SK-N-SH (cell line): Measurements from ENCODE around the gene MRGPRD. TPM values are rescaled to one million over a fixed set of nuclear protein-coding genes. Genes with fewer than 3 reads are reported as not detected.

ENCODE experiments used
- CTCF ChIA-PET: fragments of 300-600, 350-600 bp; formaldehyde crosslinking; extraction: SDS; loops from one replicate; lab custom pipeline; 2021; lab: Yijun Ruan, JAX
- POLR2A ChIA-PET: fragments of 350-600 bp; sonication (Branson Sonifier 250); formaldehyde crosslinking; extraction: SDS; loops from one replicate; lab custom pipeline; 2020; ENCODE audit warnings: antibody characterized with exemption, inconsistent platforms; lab: Yijun Ruan, JAX
- DNase-seq: peaks from one replicate; pipeline ENCODE4 v3.0.0; 2012
- H2AFZ ChIP-seq: fragments of 200-600 bp; sonication (generic); 2 replicates; pipeline ENCODE4 v1.8.1; 2016; ENCODE audit warnings: antibody characterized with exemption, mild to moderate bottlenecking, low read depth
- H3F3A ChIP-seq: fragments of 200-600 bp; sonication (generic); replicated peaks from 2 replicates; pipeline ENCODE3; 2016; ENCODE audit warnings: antibody characterized with exemption, mild to moderate bottlenecking; ENCODE audit not compliant: insufficient read depth
- H3K27ac ChIP-seq, 2 experiments: fragments of 200-500 bp in 1 of 2; fragments of 200-600 bp in 1 of 2; sonication (Bioruptor generic) in 1 of 2; sonication (generic), shearing (Covaris generic) in 1 of 2; 2 replicates each; pipeline versions ENCODE4 v1.5.1 to v1.6.1; 2014 to 2016; ENCODE audit warnings: low read depth in 2 of 2, inconsistent platforms in 1 of 2, low read length in 1 of 2, mild to moderate bottlenecking in 1 of 2, mixed read lengths in 1 of 2
- H3K27me3 ChIP-seq: fragments of 200-600 bp; sonication (generic), shearing (Covaris generic); 2 replicates; pipeline ENCODE4 v1.6.1; 2016; ENCODE audit warnings: mixed run types; ENCODE audit not compliant: insufficient read depth
- H3K36me3 ChIP-seq, 2 experiments: fragments of 200-500 bp in 1 of 2; fragments of 200-600 bp in 1 of 2; sonication (Bioruptor generic) in 1 of 2; sonication (generic) in 1 of 2; replicated peaks in 1 of 2; 2 replicates each; pipeline versions ENCODE3 to v1.5.1; 2014 to 2016; ENCODE audit warnings: low read length in 1 of 2, mild to moderate bottlenecking in 1 of 2; ENCODE audit not compliant: insufficient read depth in 2 of 2, control insufficient read depth in 1 of 2
- H3K4me1 ChIP-seq, 2 experiments: fragments of 200-500 bp in 1 of 2; fragments of 200-600 bp in 1 of 2; sonication (Bioruptor generic) in 1 of 2; sonication (generic), shearing (Covaris generic) in 1 of 2; 2 replicates each; pipeline versions ENCODE4 v1.5.1 to v1.6.1; 2014 to 2016; ENCODE audit warnings: low read depth in 1 of 2, low read length in 1 of 2, mixed run types in 1 of 2; ENCODE audit not compliant: insufficient read depth in 2 of 2, control insufficient read depth in 1 of 2
- H3K4me2 ChIP-seq: fragments of 200-600 bp; sonication (generic), shearing (Covaris generic); 2 replicates; pipeline ENCODE4 v1.6.1; 2017; ENCODE audit warnings: mixed run types
- H3K4me3 ChIP-seq, 2 experiments: fragments of 200-500 bp in 1 of 2; fragments of 200-600 bp in 1 of 2; sonication (Bioruptor generic) in 1 of 2; sonication (generic), shearing (Covaris generic) in 1 of 2; 2 replicates each; pipeline versions ENCODE4 v1.5.1 to v1.8.1; 2014 to 2016; ENCODE audit warnings: low read depth in 2 of 2, inconsistent platforms in 1 of 2, low read length in 1 of 2, mild to moderate bottlenecking in 1 of 2, mixed read lengths in 1 of 2, moderate library complexity in 1 of 2
- H3K79me2 ChIP-seq: fragments of 200-600 bp; sonication (generic); 2 replicates; pipeline ENCODE4 v1.8.1; 2017; ENCODE audit warnings: mild to moderate bottlenecking; ENCODE audit not compliant: insufficient read depth
- H3K9ac ChIP-seq: fragments of 200-600 bp; sonication (generic); 2 replicates; pipeline ENCODE4 v1.6.1; 2017; ENCODE audit warnings: mixed run types
- H3K9me2 ChIP-seq: fragments of 200-600 bp; sonication (generic); 2 replicates; pipeline ENCODE4 v1.6.1; 2017; ENCODE audit warnings: mixed run types
- H3K9me3 ChIP-seq: fragments of 200-600 bp; sonication (generic); 2 replicates; pipeline ENCODE4 v1.6.1; 2017; ENCODE audit warnings: mixed run types, mild to moderate bottlenecking, moderate library complexity
- H4K20me1 ChIP-seq: fragments of 200-600 bp; sonication (generic); 2 replicates; pipeline ENCODE4 v1.6.1; 2017; ENCODE audit warnings: mild to moderate bottlenecking, mixed run types; ENCODE audit not compliant: insufficient read depth
- ELF1 ChIP-seq: IDR thresholded peaks from 2 replicates; pipeline ENCODE4 v1.4.0; 2012
- EZH2phosphoT487 ChIP-seq: fragments of 200-600 bp; sonication (generic); IDR thresholded peaks from 2 replicates; pipeline ENCODE4 v1.6.1; 2017; ENCODE audit warnings: low read depth, mixed run types, mild to moderate bottlenecking, antibody characterized with exemption, moderate library complexity, borderline replicate concordance
- FOXJ3 ChIP-seq: sonication (generic); formaldehyde crosslinking; IDR thresholded peaks from 2 replicates; pipeline ENCODE4 v1.5.1; 2020; ENCODE audit warnings: mild to moderate bottlenecking, missing genetic modification reagents
- GABPA ChIP-seq: IDR thresholded peaks from 2 replicates; pipeline ENCODE4 v1.4.0; 2012; ENCODE audit warnings: low read depth, mild to moderate bottlenecking
- JUND ChIP-seq: IDR thresholded peaks from 2 replicates; pipeline ENCODE4 v1.4.0; 2012
- MEF2A ChIP-seq: IDR thresholded peaks from 2 replicates; pipeline ENCODE4 v1.4.0; 2012; ENCODE audit warnings: low read depth, borderline replicate concordance
- NRF1 ChIP-seq: IDR thresholded peaks from 2 replicates; pipeline ENCODE4 v1.6.1; 2012; ENCODE audit warnings: low read depth, mild to moderate bottlenecking, low read length
- RAD21 ChIP-seq: IDR thresholded peaks from 2 replicates; pipeline ENCODE4 v1.6.1; 2012; ENCODE audit warnings: mild to moderate bottlenecking, low read length
- RFX5 ChIP-seq: IDR thresholded peaks from 2 replicates; pipeline ENCODE4 v1.6.1; 2012; ENCODE audit warnings: mild to moderate bottlenecking, improper control_type of control experiment, low read length
- SMC3 ChIP-seq: IDR thresholded peaks from 2 replicates; pipeline ENCODE4 v1.6.1; 2012; ENCODE audit warnings: low read depth, low read length, improper control_type of control experiment
- TCF12 ChIP-seq: IDR thresholded peaks from 2 replicates; pipeline ENCODE4 v1.4.0; 2012
- WGBS: methylation state at CpG from one replicate; pipeline ENCODE4 v1.1.6; 2017; ENCODE audit warnings: low lambda C conversion rate; 5-methylcytosine and 5-hydroxymethylcytosine counted together
- polyA plus RNA-seq, 3 experiments: library from polyadenylated mRNA; depleted of rRNA; stranded (reverse); fragments of >200 nt; gene quantifications; 2 replicates each; pipeline ENCODE4 v1.2.3, GENCODE V29; 2012
- TF ChIP-seq, protein P1 (sequence below): IDR thresholded peaks from 2 replicates; pipeline ENCODE4 v1.6.1; 2012; ENCODE audit warnings: mild to moderate bottlenecking, low read depth, low read length, moderate library complexity
- TF ChIP-seq, protein P2 (sequence below): IDR thresholded peaks from 2 replicates; pipeline ENCODE4; 2012
- TF ChIP-seq, protein P3 (sequence below): fragments of 150-350 bp; IDR thresholded peaks from 2 replicates; pipeline ENCODE4 v1.6.1; 2017; ENCODE audit warnings: antibody characterized with exemption, low read length, low read depth, borderline replicate concordance
- TF ChIP-seq, protein P4 (sequence below): IDR thresholded peaks from 2 replicates; pipeline ENCODE4 v1.4.0; 2012; ENCODE audit warnings: low read depth, borderline replicate concordance

The MRGPRD gene
- polyA plus RNA-seq, 1 of the 3 experiments (the other 2 are of a cell fraction), result not detected

DNA sequence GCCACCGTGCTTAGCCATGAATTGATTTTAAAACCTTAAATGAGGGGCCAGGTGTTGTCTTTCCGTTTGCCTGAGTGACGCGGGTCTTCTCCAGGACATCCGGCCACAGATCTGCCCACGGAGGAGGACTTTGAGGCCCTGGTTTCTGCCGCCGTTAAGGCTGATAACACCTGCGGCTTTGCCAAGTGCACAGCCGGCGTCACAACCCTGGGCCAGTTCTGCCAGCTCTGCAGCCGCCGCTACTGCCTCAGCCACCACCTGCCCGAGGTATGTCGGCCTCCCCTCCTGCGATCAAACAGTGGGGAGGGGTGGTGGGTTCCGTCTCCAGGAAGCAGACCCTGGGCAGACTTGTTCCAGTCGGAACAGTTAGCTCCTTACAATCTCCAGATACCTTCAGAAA lies 42.7 kb downstream of the MRGPRD start:
- Histone ChIP-seq H3K9ac (no peak overlapping the region), H3K9me2 (no peaks in the 10 kb centered on the region), H4K20me1 (no peaks in the 10 kb centered on the region), H3K79me2 (no peaks in the 10 kb centered on the region), H2AFZ (no peak overlapping the region), H3K9me3 (no peaks in the 10 kb centered on the region), H3K36me3 (peaks cover 0 to 53% of the 10 kb centered on the region in 2 experiments), H3K27ac (no peak overlapping the region), H3K4me3 (no peak overlapping the region), H3F3A (no peaks in the 10 kb centered on the region), H3K4me2 (no peak overlapping the region), H3K4me1 (no peaks in the 10 kb centered on the region), H3K27me3 (no peaks in the 10 kb centered on the region)
- TF ChIP-seq FOXJ3 (CRISPR knock-in tag) (no peak), SMC3 (no peak), ELF1 (no peak), NRF1 (no peak), RFX5 (no peak), TCF12 (no peak), GABPA (no peak), EZH2phosphoT487 (no peak), MEF2A (no peak), RAD21 (no peak), JUND (no peak)
- TF ChIP-seq, protein P1, sequence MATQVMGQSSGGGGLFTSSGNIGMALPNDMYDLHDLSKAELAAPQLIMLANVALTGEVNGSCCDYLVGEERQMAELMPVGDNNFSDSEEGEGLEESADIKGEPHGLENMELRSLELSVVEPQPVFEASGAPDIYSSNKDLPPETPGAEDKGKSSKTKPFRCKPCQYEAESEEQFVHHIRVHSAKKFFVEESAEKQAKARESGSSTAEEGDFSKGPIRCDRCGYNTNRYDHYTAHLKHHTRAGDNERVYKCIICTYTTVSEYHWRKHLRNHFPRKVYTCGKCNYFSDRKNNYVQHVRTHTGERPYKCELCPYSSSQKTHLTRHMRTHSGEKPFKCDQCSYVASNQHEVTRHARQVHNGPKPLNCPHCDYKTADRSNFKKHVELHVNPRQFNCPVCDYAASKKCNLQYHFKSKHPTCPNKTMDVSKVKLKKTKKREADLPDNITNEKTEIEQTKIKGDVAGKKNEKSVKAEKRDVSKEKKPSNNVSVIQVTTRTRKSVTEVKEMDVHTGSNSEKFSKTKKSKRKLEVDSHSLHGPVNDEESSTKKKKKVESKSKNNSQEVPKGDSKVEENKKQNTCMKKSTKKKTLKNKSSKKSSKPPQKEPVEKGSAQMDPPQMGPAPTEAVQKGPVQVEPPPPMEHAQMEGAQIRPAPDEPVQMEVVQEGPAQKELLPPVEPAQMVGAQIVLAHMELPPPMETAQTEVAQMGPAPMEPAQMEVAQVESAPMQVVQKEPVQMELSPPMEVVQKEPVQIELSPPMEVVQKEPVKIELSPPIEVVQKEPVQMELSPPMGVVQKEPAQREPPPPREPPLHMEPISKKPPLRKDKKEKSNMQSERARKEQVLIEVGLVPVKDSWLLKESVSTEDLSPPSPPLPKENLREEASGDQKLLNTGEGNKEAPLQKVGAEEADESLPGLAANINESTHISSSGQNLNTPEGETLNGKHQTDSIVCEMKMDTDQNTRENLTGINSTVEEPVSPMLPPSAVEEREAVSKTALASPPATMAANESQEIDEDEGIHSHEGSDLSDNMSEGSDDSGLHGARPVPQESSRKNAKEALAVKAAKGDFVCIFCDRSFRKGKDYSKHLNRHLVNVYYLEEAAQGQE, result no peak
- TF ChIP-seq, protein P2, sequence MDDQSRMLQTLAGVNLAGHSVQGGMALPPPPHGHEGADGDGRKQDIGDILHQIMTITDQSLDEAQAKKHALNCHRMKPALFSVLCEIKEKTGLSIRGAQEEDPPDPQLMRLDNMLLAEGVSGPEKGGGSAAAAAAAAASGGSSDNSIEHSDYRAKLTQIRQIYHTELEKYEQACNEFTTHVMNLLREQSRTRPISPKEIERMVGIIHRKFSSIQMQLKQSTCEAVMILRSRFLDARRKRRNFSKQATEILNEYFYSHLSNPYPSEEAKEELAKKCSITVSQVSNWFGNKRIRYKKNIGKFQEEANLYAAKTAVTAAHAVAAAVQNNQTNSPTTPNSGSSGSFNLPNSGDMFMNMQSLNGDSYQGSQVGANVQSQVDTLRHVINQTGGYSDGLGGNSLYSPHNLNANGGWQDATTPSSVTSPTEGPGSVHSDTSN, result no peak
- TF ChIP-seq, protein P3, sequence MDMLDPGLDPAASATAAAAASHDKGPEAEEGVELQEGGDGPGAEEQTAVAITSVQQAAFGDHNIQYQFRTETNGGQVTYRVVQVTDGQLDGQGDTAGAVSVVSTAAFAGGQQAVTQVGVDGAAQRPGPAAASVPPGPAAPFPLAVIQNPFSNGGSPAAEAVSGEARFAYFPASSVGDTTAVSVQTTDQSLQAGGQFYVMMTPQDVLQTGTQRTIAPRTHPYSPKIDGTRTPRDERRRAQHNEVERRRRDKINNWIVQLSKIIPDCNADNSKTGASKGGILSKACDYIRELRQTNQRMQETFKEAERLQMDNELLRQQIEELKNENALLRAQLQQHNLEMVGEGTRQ, result no peak
- TF ChIP-seq, protein P4, sequence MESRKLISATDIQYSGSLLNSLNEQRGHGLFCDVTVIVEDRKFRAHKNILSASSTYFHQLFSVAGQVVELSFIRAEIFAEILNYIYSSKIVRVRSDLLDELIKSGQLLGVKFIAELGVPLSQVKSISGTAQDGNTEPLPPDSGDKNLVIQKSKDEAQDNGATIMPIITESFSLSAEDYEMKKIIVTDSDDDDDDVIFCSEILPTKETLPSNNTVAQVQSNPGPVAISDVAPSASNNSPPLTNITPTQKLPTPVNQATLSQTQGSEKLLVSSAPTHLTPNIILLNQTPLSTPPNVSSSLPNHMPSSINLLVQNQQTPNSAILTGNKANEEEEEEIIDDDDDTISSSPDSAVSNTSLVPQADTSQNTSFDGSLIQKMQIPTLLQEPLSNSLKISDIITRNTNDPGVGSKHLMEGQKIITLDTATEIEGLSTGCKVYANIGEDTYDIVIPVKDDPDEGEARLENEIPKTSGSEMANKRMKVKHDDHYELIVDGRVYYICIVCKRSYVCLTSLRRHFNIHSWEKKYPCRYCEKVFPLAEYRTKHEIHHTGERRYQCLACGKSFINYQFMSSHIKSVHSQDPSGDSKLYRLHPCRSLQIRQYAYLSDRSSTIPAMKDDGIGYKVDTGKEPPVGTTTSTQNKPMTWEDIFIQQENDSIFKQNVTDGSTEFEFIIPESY, result no peak
- POLR2A ChIA-PET, result no interaction called here
- CTCF ChIA-PET, result interaction anchor here (0.8 kb wide), 1 partner anchor 30 kb away, joined by 3 read pairs; no protein-coding TSS in a partner anchor
- no peak for DNase-seq
- 88% methylated on average over 9 of the region's 18 CpGs for WGBS
